Effector CD4-positive, alpha-beta T cell (primary cell): Measurements from ENCODE around the gene SLC25A44.
A peak's percentile ranks its signal among the peaks of the same experiment; 100 is the strongest.

Experiments used
- DNase-seq: peaks from one replicate; pipeline ENCODE4 v3.0.0-alpha.2; 2020

The SLC25A44 gene

DNA sequence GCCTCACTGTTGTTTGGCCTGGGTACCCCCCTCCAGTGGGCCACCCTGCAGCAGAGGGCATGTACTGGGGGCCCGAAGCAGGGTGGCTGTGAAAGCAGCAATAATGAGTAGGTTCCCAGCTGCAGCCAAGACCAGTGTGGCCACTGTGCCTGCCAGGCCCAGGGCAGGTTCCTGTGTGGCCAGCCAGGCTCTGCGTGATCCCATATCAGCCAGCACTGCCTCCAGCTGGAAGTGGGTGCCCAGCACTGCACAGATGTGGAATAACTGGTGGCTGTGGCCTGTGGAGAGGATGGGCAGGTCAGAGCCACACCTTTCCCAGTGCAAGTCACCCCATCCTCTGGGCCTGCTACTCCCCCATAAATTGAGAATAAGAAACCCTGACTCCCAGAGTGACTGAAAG is 50.2 kb downstream of the SLC25A44 start:
- no peak for DNase-seq

DNA sequence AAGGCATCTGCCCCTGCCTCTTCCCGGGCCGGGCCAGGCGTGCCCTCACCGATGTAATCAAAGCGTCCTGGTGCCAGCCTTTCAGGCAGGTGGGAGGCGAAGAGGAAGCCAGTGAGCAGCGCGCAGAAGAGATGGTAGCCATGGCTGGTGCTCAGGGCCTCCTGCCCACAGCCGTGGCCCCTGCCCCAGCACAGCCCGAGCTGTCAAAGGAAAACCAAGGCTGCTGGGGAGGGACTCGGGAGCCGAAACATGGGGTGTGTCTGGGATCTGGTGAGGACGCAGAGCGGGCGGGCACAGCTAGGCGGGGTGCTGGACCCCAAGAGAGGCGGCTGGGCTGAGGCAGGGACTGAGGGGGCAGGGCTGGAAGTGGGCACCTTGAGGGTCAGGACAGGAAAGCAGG is 50.8 kb downstream of the SLC25A44 start:
- no peak for DNase-seq

DNA sequence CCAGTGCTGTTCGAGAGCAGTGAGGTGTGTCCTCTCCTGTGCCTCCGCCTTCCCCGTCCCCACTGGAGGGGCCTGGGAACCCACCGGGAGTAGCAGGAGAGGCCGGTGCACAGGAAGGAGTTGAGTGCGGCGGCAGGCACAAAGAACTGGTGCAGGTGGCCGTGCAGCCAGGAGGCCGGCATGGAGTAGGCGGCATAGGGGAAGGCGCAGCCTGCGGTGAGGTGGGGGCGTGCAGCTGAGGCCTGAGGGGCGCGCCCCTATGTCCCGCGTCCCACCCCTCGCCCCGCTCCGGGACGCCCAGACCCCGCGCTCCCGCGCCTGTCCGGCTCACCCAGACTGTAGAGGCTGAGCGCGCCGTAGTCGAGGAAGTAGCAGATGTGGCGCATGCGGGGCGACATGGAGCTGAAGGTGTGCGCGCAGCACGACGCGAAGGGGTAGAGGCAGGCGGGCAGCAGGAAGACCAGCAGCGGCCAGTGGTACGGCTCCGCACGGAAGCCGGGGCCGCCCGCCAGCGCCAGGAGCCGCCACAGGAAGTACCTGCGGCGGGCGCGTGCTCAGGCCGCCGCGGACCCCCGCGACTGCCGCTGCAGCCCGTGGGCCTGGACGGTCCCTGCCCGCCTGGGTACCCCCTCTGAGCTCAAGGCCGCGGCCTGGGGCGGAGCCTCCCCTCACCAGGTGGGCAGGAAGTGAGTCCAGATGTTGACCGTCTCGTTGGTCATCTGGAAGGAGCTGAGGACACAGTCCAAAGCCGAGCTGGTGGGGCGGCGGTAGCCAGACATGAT is 51.7 kb downstream of the SLC25A44 start:
- peak; percentile 16 for DNase-seq

DNA sequence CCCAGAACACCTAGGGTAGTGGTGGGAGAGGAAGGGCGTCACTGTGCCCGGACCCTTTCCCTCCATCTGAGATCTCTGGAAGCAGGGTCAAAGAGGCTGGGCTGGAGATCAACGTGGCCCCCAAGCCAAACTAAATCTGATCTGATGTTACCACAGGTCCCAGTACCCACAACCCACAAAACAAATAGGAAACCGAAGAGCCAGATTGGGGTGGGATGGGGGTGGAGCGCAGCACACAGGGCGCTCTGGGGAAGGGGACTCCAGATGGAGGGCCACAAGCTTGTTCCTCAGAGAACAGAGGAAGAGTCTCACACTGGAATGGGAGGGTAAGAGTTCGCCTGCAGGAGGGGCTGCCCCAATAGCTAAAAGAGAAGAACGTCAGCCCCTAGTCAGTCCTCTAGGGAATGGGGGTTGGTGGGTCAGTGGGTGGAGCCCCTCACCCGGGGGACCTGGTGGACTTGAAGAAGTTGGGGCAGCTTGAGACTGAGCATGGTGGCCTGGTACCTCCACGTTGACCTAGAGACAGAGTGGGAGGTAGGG is 52.4 kb downstream of the SLC25A44 start:
- no peak for DNase-seq

DNA sequence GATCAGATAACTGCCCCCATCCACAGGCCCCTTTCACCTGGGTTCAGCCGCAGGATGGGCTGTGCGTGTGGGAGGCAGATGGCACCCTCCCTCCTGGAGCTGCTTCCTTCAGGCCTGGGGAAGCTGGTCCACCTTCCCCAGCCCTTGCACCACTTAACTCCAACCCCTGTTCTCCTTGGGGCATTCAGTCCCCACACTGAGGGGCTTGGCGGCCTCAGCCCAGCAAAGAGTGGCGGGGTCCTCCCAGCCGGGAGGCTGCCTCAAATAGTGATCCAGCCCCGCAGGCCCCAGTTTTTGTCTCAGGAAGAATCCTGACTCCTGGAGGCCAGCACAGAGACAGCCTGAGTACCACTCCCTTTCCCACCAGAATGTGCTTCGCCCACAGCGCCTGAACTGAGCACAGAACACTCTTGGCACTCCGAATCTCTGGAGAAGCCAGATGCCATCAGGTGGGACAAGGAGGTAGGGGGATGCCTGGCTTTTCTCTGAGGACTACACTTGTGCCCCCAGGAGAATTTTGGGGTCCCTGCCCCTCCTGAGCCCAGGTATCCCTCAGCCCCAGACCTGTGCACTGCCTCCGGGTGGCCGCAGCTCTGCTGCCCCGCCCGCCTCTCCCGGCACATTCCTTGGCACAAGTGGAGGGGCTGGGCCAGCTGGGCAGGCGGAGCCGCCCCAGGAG is 53.0 kb downstream of the SLC25A44 start:
- DNase-seq, result no peak

DNA sequence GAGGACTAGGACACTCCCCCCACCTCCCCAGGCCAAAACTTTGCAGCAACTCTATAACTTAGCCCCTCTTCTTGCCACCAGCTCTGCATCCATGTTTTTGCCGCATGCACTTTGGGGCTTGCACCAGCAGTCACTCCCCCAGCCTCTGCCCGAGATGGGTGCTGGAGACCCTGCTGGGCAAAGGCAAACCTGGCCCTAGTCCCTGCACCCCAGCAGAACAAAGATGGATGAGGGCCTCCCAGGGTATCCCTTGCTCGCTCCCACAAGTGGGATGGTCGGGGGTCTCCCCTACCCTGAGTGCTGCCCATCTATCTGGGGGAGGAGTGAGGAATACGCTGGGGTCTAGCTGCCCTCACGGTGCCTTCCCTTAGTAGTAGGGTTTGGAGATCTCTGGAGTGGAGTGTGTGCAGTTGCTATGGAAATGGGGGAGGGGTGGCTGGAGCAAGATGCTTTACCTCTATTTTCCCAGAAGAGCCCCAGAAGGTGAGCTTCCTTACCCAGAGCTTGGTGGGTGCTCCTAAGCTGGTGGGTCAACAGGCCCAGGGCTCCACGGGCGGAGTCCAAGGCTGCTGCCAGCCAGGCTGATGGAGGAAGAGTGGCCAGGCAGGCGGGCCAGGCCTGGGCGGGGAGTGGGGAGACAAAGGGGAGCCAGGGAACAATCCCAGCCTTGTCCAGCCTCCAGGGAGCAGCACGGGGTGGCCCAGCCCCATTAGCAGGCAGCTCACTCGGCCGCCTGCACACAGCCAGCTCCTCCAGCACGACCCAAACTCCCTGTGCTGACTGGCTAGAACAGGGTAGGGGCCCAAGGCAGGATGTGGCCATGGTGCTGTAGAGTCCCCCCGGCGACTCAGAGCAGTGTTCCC is 53.8 kb downstream of the SLC25A44 start, which contains the start of gene PAQR6:
PAQR6 (minus strand) TSS at position 597 of the 863 bp plus-strand sequence. CDS start 1,325 bp downstream, outside the sequence.
- no peak for DNase-seq

DNA sequence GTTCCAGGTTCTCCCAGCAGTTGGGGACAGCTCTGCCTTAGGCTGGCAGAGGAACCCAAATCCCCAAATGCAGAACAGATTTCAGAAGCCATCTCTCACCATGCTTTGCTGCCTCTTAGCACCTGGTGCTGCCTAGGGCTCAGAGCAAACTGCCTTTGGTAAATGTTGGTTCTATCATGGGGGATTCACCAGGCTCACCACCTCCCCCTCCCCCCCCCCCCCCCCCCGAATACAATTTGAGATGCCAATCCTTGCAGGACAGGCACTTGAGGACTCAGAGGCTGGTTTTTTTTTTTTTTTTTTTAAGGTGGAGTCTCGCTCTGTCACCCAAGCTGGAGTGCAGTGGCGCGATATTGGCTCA is 54.4 kb downstream of the SLC25A44 start:
- no peak for DNase-seq

DNA sequence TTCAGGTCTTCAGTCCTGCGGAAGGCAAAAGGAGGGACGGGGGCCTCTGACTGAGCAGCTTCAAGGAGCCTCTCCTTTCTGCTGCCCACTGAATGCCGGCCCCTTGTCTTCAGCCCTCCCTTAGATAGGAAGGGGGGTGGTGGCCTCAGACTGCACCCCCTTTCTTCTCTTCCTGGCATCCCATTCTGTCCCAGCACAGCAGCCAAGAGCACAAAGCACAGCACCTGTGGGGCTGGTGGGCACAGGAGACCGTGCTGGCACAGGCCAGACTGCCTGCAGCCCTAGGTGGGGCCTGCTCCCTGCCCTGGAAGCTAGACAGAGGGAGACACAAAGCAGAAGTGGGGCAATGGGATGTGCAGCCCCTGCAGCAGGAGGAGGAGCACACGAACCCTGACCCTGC is 55.7 kb downstream of the SLC25A44 start:
- no peak for DNase-seq

DNA sequence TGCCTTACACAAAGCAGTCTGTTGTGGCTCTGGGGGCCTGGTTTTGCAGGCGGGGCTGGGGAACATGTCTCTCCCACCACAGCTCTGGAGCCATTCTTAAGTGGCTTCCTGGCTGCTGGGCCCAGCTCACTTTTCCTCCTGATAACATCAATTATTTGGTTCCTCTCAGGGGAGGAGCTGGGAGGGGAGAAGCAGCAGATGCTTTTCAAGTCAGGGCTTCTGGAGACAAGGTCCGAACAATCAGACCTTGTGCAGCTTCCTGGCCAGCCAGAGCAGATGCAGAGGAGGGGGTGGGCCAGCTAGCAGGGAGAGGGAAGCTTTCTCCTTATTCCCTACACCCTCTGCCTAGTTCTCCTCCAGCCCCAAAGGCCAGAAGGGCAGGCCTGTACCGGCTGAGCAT is 57.6 kb downstream of the SLC25A44 start:
- DNase-seq, result no peak

DNA sequence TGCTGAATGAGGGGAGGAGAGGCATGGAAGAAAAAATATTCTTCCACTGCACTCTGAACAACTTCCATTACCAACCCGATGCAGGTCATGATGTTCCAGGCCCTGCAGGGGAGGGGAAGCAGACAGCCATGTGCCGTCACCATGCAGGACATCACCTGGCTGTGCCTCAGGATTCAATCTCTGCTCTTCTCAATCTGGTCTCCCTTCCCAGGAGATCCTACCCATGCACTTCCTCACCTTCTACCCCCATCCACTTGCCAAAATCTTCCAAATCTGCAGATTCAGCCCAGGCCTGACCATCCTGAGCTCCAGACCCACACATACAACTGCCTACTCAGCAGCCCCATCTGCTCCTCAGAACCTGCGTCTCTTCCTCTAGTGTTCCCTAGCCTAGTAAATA is 59.7 kb downstream of the SLC25A44 start:
- no peak for DNase-seq

DNA sequence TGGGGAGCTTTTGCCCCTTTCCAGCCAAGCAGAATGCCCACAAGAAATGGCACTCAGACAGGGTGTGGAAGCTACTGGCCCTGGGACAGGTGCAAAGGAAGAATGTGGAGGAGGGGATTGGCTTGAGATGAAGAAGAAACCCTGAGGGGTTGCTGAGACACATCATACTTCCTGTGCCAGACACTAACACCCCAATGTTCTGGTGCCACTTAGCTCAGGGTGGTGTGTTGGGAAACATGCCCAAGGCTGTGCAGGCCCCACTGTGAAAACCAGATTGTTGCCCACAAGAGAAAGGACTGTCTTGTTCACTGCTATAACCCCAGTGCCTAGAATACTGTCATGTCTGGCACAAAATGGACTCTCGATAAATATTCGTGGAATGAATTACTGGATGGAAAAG is 63.8 kb downstream of the SLC25A44 start:
- DNase-seq, result no peak

DNA sequence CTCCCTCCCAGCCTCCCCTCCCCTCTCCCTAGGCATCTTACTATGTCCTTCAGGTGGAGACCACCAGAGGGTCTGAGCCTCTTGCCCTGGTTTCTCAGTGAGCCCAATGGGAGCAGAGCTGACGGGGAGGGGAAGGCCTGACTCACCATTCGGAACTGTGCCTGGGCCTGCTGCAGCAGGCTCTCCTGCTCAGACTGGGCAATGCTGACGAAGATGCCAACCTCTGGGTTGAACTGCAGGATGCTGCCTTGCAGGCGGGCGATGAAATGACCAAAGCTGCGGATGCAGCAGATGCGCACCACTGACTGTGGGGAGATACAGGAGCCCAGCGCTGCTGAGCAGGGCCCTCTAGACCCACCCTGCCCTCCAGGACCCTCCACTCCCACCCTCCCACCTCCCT is 65.0 kb downstream of the SLC25A44 start:
- no peak for DNase-seq

DNA sequence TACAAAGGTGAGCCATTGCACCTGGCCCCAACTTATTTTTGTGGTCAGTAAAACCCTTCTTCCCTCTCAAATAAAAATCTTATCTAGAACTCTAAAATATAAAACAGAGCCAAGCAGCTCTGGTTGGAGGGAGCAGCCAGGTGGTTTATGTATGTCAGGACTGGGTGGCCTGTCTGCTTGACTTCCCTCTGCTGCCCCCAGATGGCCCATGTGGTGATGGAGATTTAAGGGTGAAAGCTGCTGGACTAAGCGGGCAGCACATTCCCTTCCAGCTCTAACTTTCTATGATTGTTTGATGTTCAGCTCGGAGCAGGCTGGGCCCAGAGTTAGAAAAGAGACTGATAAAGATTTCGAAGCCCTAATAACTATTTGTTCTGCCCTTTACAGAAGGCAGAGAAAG is 65.9 kb downstream of the SLC25A44 start:
- no peak for DNase-seq

DNA sequence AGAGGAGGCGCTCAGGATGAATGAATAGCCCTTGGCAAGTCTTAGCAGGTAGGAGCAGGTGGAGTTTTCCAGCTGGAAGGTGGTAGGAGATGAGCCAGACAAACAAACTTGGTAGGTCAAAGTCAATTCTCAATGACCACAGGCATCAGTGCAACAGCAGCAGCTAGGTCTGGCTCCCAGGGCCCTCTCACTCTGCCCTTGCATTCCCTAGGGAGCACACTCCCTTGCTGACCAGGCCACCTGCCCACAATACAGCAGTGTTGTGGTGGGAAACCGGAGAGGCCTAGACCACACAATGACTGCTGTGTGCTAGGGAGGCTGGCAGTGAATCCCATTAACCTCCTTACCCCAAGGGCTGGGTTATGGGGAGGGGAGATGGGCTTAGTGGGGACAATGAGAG is 67.0 kb downstream of the SLC25A44 start:
- DNase-seq, result no peak
